Measurements from ENCODE around the gene HSD11B2. TPM values are rescaled to one million over a fixed set of nuclear protein-coding genes. Genes with fewer than 3 reads are reported as not detected.
A peak's percentile ranks its signal among the peaks of the same experiment; 100 is the strongest.

HSD11B2 gene
- total and polyA plus RNA-seq, 2 of the 8 experiments (the other 6 are each of a cell fraction or from before 2014, with no cell fraction given) = 28.7 to 32.9 TPM

- 0 out of 2 replicates have a peak overlapping the region, but pooled peaks have one; percentile 50 for H2BK12ac ChIP-seq (ENCODE audit: low read depth, low read length)
- H3K23me2 ChIP-seq (ENCODE audit: low read depth, low read length) = no peaks in the 10 kb centered on the region; the same call in 1 of the 2 replicates
- no peak overlapping the region for H3K27ac ChIP-seq (ENCODE audit: low read depth, low read length)
- no peaks in the 10 kb centered on the region for H3K79me1 ChIP-seq (ENCODE audit: low read depth, low read length)
- CTCF ChIA-PET (ENCODE audit: partially characterized antibody) = interaction anchor here (1.1 to 32.4 kb wide), 12 partner anchors 7 to 430 kb away, joined by 3 to 476 read pairs (median 6); partner anchors contain the start of genes CES3 and ZDHHC1
- no peak overlapping the region for H3K4me3 ChIP-seq (ENCODE audit: extremely low read depth in 1 of 4, insufficient read depth in 2 of 4, low read depth in 3 of 4, low read length in 4 of 4)
- peaks cover 6 to 9% of the 10 kb centered on the region in 2 experiments for H4K20me1 ChIP-seq (replicated peaks in 1 of 2; ENCODE audit: control insufficient read depth in 1 of 2, insufficient read depth in 2 of 2, low read length in 2 of 2)
- no peak overlapping the region for H3K56ac ChIP-seq (replicated peaks; ENCODE audit: insufficient read length, low read depth, low read length)
- H3K23ac ChIP-seq (ENCODE audit: insufficient read length) = no peak overlapping the region
- no peak overlapping the region for H3K9ac ChIP-seq (replicated peaks in 1 of 4; ENCODE audit: extremely low read depth in 1 of 4, low read depth in 3 of 4, low read length in 3 of 4)
- H2BK15ac ChIP-seq (ENCODE audit: low read length) = 0 out of 2 replicates have a peak overlapping the region, but pooled peaks have one; percentile 29
- 83% methylated on average over 15 of the region's 15 CpGs; no CpG with 5 or more reads in 1 of the 2 experiments for WGBS, 2 experiments (ENCODE audit: extremely low coverage in 1 of 2, insufficient coverage in 1 of 2, insufficient read length in 1 of 2, insufficient replicate concordance in 2 of 2, low coverage in 1 of 2, low lambda C conversion rate in 2 of 2, missing lambda C conversion rate in 1 of 2)
- no peak overlapping the region for H3K4me2 ChIP-seq (ENCODE audit: insufficient read depth in 1 of 2, low read depth in 2 of 2, low read length in 2 of 2)
- no peaks in the 10 kb centered on the region for H3K36me3 ChIP-seq (ENCODE audit: control insufficient read depth in 2 of 4, insufficient read depth in 4 of 4, low read length in 3 of 4)
- H2BK20ac ChIP-seq (ENCODE audit: low read length) = no peak overlapping the region
- no peak overlapping the region for H4K8ac ChIP-seq (ENCODE audit: extremely low read depth, insufficient read depth, low read length)
- peaks cover 24 to 48% (median 41%) of the 10 kb centered on the region in 4 experiments for H3K27me3 ChIP-seq (replicated peaks in 1 of 4; ENCODE audit: control insufficient read depth in 3 of 4, extremely low read depth in 1 of 4, insufficient read depth in 3 of 4, low read length in 3 of 4)
- no peaks in the 10 kb centered on the region for H3K79me2 ChIP-seq (ENCODE audit: control insufficient read depth in 1 of 2, insufficient read depth in 2 of 2, low read length in 2 of 2)
- no peaks in the 10 kb centered on the region for H3K9me3 ChIP-seq (ENCODE audit: insufficient read depth in 2 of 2, low read depth in 1 of 2, low read length in 1 of 2)
- DNase-seq (ENCODE audit: low read depth in 1 of 2, low spot score in 2 of 2) (no peak), FAIRE-seq (no peak)
- no peak overlapping the region for H4K91ac ChIP-seq (replicated peaks; ENCODE audit: insufficient read length, low read length)
- H2AK5ac ChIP-seq (ENCODE audit: low read depth, low read length) = no peak overlapping the region; the same call in 1 of the 2 replicates
- H2AFZ ChIP-seq (ENCODE audit: low read length) = no peak overlapping the region
- H3K14ac ChIP-seq (ENCODE audit: insufficient read length) = no peak overlapping the region
- H2BK120ac ChIP-seq (replicated peaks; ENCODE audit: low read depth, low read length) = no peak overlapping the region
- H3K18ac ChIP-seq (ENCODE audit: extremely low read depth, low read length) = no peak overlapping the region
- H3K4ac ChIP-seq (replicated peaks; ENCODE audit: insufficient read length, low read depth, low read length) = no peak overlapping the region
- POLR2A ChIA-PET (ENCODE audit: partially characterized antibody) = interaction anchor here (1.2 kb wide), 1 partner anchor 39 kb away, joined by 3 read pairs; the partner anchor contains the start of gene HSD11B2
- H2BK5ac ChIP-seq (ENCODE audit: low read depth, low read length) = no peak overlapping the region
- no peak overlapping the region for H4K5ac ChIP-seq (ENCODE audit: insufficient read length, low read depth, low read length)
- H3K4me1 ChIP-seq (replicated peaks in 1 of 4; ENCODE audit: control insufficient read depth in 3 of 4, insufficient read depth in 4 of 4, low read length in 3 of 4) = peaks cover 0 to 34% (median 24%) of the 10 kb centered on the region in 4 experiments; a peak in 6 of 7 replicates
- TF ChIP-seq CREB1 (IDR thresholded peaks at IDR 0.05) = no peak
- TF ChIP-seq USF2 (IDR thresholded peaks at IDR 0.05; ENCODE audit: low read length) = no peak
- no peak for TF ChIP-seq HDAC6 (IDR thresholded peaks at IDR 0.05; ENCODE audit: low read depth, low read length)
- TF ChIP-seq SP1 (IDR thresholded peaks at IDR 0.05; ENCODE audit: low read depth, low read length) = no peak
- TF ChIP-seq FOSL1 (IDR thresholded peaks at IDR 0.05; ENCODE audit: insufficient read depth, low read depth, low read length) = no peak
- TF ChIP-seq SP2 (IDR thresholded peaks at IDR 0.05; ENCODE audit: low read length) = no peak
- TF ChIP-seq SRF (IDR thresholded peaks at IDR 0.05; ENCODE audit: low read depth, low read length) = no peak
- no peak for TF ChIP-seq TAF1 (IDR thresholded peaks at IDR 0.05; ENCODE audit: low read depth, low read length)
- TF ChIP-seq KDM1A (IDR thresholded peaks at IDR 0.05; ENCODE audit: borderline replicate concordance, low read length) = no peak
- no peak for TF ChIP-seq KDM5A (IDR thresholded peaks at IDR 0.05; ENCODE audit: low read length)
- no peak for TF ChIP-seq SUZ12 (IDR thresholded peaks at IDR 0.05; ENCODE audit: low read length)
- TF ChIP-seq BACH1 (IDR thresholded peaks at IDR 0.05; ENCODE audit: low read length) = no peak
Observed at GRCh38 chr16:67391424-67392300, 39.3 kb upstream of the HSD11B2 start.
